ENCODE data around the gene HMGCL.

GRCh38 chr1:23865543-23865930 is 40.3 kb upstream of the HMGCL start:
- TF ChIP-seq POLR2A (IDR thresholded peaks at IDR 0.05), result no peak
- TF ChIP-seq, protein P1, sequence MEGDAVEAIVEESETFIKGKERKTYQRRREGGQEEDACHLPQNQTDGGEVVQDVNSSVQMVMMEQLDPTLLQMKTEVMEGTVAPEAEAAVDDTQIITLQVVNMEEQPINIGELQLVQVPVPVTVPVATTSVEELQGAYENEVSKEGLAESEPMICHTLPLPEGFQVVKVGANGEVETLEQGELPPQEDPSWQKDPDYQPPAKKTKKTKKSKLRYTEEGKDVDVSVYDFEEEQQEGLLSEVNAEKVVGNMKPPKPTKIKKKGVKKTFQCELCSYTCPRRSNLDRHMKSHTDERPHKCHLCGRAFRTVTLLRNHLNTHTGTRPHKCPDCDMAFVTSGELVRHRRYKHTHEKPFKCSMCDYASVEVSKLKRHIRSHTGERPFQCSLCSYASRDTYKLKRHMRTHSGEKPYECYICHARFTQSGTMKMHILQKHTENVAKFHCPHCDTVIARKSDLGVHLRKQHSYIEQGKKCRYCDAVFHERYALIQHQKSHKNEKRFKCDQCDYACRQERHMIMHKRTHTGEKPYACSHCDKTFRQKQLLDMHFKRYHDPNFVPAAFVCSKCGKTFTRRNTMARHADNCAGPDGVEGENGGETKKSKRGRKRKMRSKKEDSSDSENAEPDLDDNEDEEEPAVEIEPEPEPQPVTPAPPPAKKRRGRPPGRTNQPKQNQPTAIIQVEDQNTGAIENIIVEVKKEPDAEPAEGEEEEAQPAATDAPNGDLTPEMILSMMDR (IDR thresholded peaks at IDR 0.05), result no peak
